Neuronal stem cell (in vitro differentiated cells): ENCODE data around the gene SMYD3.

Source experiments
- DNase-seq: peaks from one replicate; pipeline ENCODE4 v3.0.0-alpha.2; 2013; ENCODE audit warnings: low spot score
- H2AFZ ChIP-seq: one replicate; pipeline ENCODE4 v1.6.1; 2013; ENCODE audit warnings: mild to moderate bottlenecking, low read length, inconsistent platforms
- H2AK5ac ChIP-seq: 2 replicates; pipeline ENCODE4 v1.6.1; 2013; ENCODE audit warnings: low read depth, mild to moderate bottlenecking, inconsistent platforms, low read length, moderate library complexity, mixed read lengths
- H2BK120ac ChIP-seq: 2 replicates; pipeline ENCODE4 v1.6.1; 2013; ENCODE audit warnings: low read depth, mild to moderate bottlenecking, inconsistent platforms, low read length, moderate library complexity, mixed read lengths
- H2BK12ac ChIP-seq: one replicate; pipeline ENCODE4 v1.6.1; 2013; ENCODE audit warnings: low read length, inconsistent platforms
- H2BK15ac ChIP-seq: 2 replicates; pipeline ENCODE4 v1.6.1; 2013; ENCODE audit warnings: mild to moderate bottlenecking, low read length, inconsistent platforms, mixed read lengths
- H2BK5ac ChIP-seq: one replicate; pipeline ENCODE4 v1.6.1; 2013; ENCODE audit warnings: inconsistent platforms, mild to moderate bottlenecking, low read length, moderate library complexity
- H3K14ac ChIP-seq: one replicate; pipeline ENCODE4 v1.6.1; 2013; ENCODE audit warnings: low read length, inconsistent platforms
- H3K18ac ChIP-seq: 2 replicates; pipeline ENCODE4 v1.6.1; 2013; ENCODE audit warnings: low read length, inconsistent platforms
- H3K23ac ChIP-seq: 2 replicates; pipeline ENCODE4 v1.6.1; 2013; ENCODE audit warnings: low read depth, mild to moderate bottlenecking, mixed read lengths, low read length, inconsistent platforms; ENCODE audit not compliant: poor library complexity
- H3K27ac ChIP-seq: replicated peaks from 3 replicates; pipeline ENCODE4 v1.5.1; 2013; ENCODE audit warnings: low read length, inconsistent platforms
- H3K27me3 ChIP-seq, 3 experiments: 2 replicates each; pipeline ENCODE4 v1.6.1; 2013; ENCODE audit warnings: low read length in 3 of 3, mild to moderate bottlenecking in 2 of 3, inconsistent platforms in 1 of 3, low read depth in 1 of 3, mixed read lengths in 1 of 3, moderate library complexity in 1 of 3; ENCODE audit not compliant: control insufficient read depth in 3 of 3, insufficient read depth in 3 of 3
- H3K36me3 ChIP-seq, 2 donors: replicated peaks in 1 of 2; 2 replicates each; pipeline ENCODE4 v1.6.1; 2013; ENCODE audit warnings: low read length in 2 of 2; ENCODE audit not compliant: control insufficient read depth in 2 of 2, insufficient read depth in 2 of 2
- H3K4ac ChIP-seq: 2 replicates; pipeline ENCODE4 v1.6.1; 2013; ENCODE audit warnings: inconsistent platforms, mild to moderate bottlenecking, low read length, moderate library complexity
- H3K4me1 ChIP-seq, 2 donors: 1 replicate in 1 of 2; 2 replicates in 1 of 2; pipeline ENCODE4 v1.6.1; 2013; ENCODE audit warnings: low read length in 2 of 2, low read depth in 1 of 2; ENCODE audit not compliant: control insufficient read depth in 2 of 2, insufficient read depth in 1 of 2
- H3K4me2 ChIP-seq: one replicate; pipeline ENCODE4 v1.6.1; 2013; ENCODE audit warnings: mild to moderate bottlenecking, low read length, inconsistent platforms; ENCODE audit not compliant: insufficient read depth, poor library complexity, severe bottlenecking
- H3K4me3 ChIP-seq, 2 donors: 2 replicates each; pipeline ENCODE4 v1.5.1; 2013; ENCODE audit warnings: low read length in 2 of 2, mild to moderate bottlenecking in 2 of 2, inconsistent platforms in 1 of 2, moderate library complexity in 1 of 2
- H3K79me1 ChIP-seq: one replicate; pipeline ENCODE4 v1.6.1; 2013; ENCODE audit warnings: low read depth, mild to moderate bottlenecking, inconsistent platforms, low read length, moderate library complexity
- H3K9ac ChIP-seq: one replicate; pipeline ENCODE4 v1.6.1; 2013; ENCODE audit warnings: mild to moderate bottlenecking, low read depth, low read length, inconsistent platforms; ENCODE audit not compliant: poor library complexity
- H3K9me3 ChIP-seq, 2 donors: replicated peaks in 1 of 2; 2 replicates each; pipeline versions ENCODE3 to v1.6.1; 2013; ENCODE audit warnings: low read length in 2 of 2, mild to moderate bottlenecking in 2 of 2, inconsistent platforms in 1 of 2, low read depth in 1 of 2, mixed read lengths in 1 of 2, moderate library complexity in 1 of 2; ENCODE audit not compliant: control insufficient read depth in 2 of 2, insufficient read depth in 1 of 2
- H4K8ac ChIP-seq: one replicate; pipeline ENCODE4 v1.6.1; 2013; ENCODE audit warnings: low read depth, mild to moderate bottlenecking, inconsistent platforms, low read length, moderate library complexity
- H4K91ac ChIP-seq: one replicate; pipeline ENCODE4 v1.6.1; 2013; ENCODE audit warnings: low read length, low read depth, mild to moderate bottlenecking, inconsistent platforms; ENCODE audit not compliant: poor library complexity
- WGBS, 2 donors: extraction: QIAGEN DNeasy Blood & Tissue Kit; methylation state at CpG; one replicate each; pipeline ENCODE4 v1.1.7; 2013; ENCODE audit warnings: missing lambda C conversion rate in 2 of 2, mixed read lengths in 1 of 2; ENCODE audit not compliant: insufficient read length in 2 of 2, insufficient replicate concordance in 1 of 2; ENCODE audit errors: extremely low coverage in 2 of 2; 5-methylcytosine and 5-hydroxymethylcytosine counted together

The SMYD3 gene

DNA sequence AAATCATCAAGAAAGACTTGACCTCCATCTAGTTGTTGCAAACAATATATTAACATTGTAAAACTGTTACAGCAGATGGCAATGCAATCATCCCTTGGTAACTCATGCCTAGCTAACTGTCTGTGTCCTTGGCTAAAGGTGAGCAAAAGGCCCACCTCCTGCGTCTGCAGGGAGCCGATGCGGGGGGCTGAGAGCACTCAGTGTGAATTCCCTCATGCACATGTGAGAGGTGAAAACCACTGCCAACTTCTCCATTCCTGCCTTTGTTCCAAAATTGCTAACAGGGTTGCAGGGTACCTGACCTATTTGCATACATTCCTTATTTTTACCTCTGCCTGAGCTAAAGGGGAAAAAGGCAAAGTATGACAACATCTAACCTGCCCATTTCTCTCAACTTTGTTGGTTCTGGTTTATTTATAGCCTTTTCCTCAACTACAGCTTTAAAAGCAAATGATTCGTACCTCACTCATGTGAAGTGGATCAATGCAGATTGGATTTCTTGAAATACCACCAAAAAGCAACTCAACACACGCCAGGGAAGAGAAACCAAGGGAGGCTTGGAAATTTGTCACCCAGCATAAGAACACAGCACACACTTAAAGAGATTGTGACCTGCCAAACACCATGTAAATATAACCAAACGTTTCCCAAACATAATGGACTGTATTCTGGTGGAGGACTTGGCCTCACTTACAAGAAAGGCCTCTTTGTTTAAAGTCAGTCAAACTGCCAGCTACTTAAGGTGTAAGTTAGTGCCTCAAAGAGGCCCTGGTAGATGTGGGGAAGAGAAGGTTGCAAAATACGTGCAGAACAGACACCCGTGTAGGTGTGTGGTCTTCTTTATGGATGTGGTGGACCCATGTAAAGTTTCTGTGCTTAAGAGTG, 651.0 kb downstream of the SMYD3 start:
- no peak overlapping the region for H3K27ac ChIP-seq
- no peak overlapping the region for H2BK12ac ChIP-seq
- no peak overlapping the region for H3K4ac ChIP-seq
- no peak overlapping the region for H2AFZ ChIP-seq
- no peak overlapping the region for H3K23ac ChIP-seq
- H3K18ac ChIP-seq: no peak overlapping the region
- H2BK15ac ChIP-seq: no peak overlapping the region
- no peak for DNase-seq
- no peak overlapping the region for H3K4me2 ChIP-seq
- no CpG with 5 or more reads among the region's 8 CpGs for WGBS, 2 donors
- H2BK5ac ChIP-seq: no peak overlapping the region
- no peaks in the 10 kb centered on the region for H3K36me3 ChIP-seq
- H3K27me3 ChIP-seq: no peaks in the 10 kb centered on the region
- no peak overlapping the region for H4K8ac ChIP-seq
- no peak overlapping the region for H3K14ac ChIP-seq
- no peak overlapping the region for H2AK5ac ChIP-seq
- peaks cover 0 to 3% of the 10 kb centered on the region in 2 donors for H3K9me3 ChIP-seq
- H4K91ac ChIP-seq: no peak overlapping the region
- H3K4me3 ChIP-seq: no peak overlapping the region
- H3K9ac ChIP-seq: no peak overlapping the region
- no peaks in the 10 kb centered on the region for H3K79me1 ChIP-seq
- H3K4me1 ChIP-seq: peaks cover 0 to 3% of the 10 kb centered on the region in 2 donors
- no peak overlapping the region for H2BK120ac ChIP-seq

DNA sequence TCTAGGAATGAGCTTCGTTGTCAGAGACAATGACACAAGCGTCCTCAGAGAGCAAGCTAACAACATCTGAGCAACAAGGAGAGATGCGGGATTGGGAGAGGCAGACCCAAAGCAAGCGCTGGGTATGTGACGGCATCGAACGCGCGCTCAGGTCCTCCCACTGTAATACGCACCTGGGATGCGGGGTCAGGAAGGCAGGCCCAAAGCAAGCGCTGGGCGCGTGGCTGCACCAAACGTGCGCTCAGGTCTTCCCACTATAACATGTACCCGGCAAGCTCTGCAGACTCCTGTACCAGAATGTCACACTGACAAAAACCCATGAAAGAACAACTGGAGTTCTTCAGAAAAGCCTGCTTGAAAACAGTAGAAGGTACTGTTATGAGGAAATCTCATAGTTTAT, 653.8 kb downstream of the SMYD3 start:
- Histone ChIP-seq H3K36me3 (no peaks in the 10 kb centered on the region), H2BK120ac (no peak overlapping the region), H2AK5ac (no peak overlapping the region), H2BK5ac (no peak overlapping the region), H3K27me3 (no peaks in the 10 kb centered on the region), H3K9me3 (peaks cover 3% of the 10 kb centered on the region in 2 donors), H2BK12ac (no peak overlapping the region), H2BK15ac (no peak overlapping the region), H3K14ac (peak overlapping the region; percentile 39), H3K4me3 (peak overlapping the region in 1 of 2 donors; percentile 60), H3K79me1 (no peaks in the 10 kb centered on the region), H4K8ac (peak overlapping the region; percentile 19), H3K4me2 (no peak overlapping the region), H2AFZ (no peak overlapping the region), H3K4me1 (peaks cover 0 to 3% of the 10 kb centered on the region in 2 donors), H4K91ac (peak overlapping the region; percentile 5), H3K23ac (no peak overlapping the region), H3K18ac (no peak overlapping the region), H3K27ac (no peak overlapping the region), H3K4ac (no peak overlapping the region), H3K9ac (no peak overlapping the region)
- no CpG with 5 or more reads among the region's 17 CpGs for WGBS, 2 donors
- DNase-seq: no peak

DNA sequence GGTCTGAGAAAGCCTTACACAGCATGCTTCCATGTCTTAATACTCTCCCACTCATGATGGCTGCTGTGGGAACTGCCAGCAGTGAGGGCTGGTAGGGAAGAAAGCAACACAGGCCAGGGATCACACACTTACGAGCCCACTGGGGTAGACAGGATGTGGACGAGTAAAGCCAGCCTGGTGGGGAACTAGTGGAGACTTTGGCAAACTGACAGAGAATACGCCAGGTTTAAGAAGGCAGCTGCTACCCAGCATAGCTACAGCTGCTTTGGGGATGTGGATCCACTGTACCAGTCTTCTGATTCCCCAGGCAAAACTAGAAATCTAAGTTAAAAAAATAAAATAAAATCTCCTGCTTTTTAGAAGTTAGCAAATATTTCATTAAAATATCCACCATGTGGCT, 664.0 kb downstream of the SMYD3 start:
- H2BK5ac ChIP-seq: no peak overlapping the region
- no peaks in the 10 kb centered on the region for H3K4me1 ChIP-seq
- H2BK120ac ChIP-seq: no peak overlapping the region
- no peak overlapping the region for H3K4me3 ChIP-seq
- no peak overlapping the region for H3K27ac ChIP-seq
- no peak overlapping the region for H2BK15ac ChIP-seq
- H3K9ac ChIP-seq: no peak overlapping the region
- H3K4me2 ChIP-seq: no peak overlapping the region
- H3K79me1 ChIP-seq: no peaks in the 10 kb centered on the region
- H3K36me3 ChIP-seq: no peaks in the 10 kb centered on the region
- H3K9me3 ChIP-seq: peaks cover 0 to 9% of the 10 kb centered on the region in 2 donors
- H3K18ac ChIP-seq: no peak overlapping the region
- no peak overlapping the region for H2AK5ac ChIP-seq
- H4K91ac ChIP-seq: no peak overlapping the region
- no peak overlapping the region for H3K4ac ChIP-seq
- no peak overlapping the region for H3K14ac ChIP-seq
- no CpG with 5 or more reads among the region's 3 CpGs for WGBS, 2 donors
- no peaks in the 10 kb centered on the region for H3K27me3 ChIP-seq
- no peak for DNase-seq
- H2AFZ ChIP-seq: no peak overlapping the region
- H4K8ac ChIP-seq: no peak overlapping the region
- H2BK12ac ChIP-seq: no peak overlapping the region
- H3K23ac ChIP-seq: no peak overlapping the region

DNA sequence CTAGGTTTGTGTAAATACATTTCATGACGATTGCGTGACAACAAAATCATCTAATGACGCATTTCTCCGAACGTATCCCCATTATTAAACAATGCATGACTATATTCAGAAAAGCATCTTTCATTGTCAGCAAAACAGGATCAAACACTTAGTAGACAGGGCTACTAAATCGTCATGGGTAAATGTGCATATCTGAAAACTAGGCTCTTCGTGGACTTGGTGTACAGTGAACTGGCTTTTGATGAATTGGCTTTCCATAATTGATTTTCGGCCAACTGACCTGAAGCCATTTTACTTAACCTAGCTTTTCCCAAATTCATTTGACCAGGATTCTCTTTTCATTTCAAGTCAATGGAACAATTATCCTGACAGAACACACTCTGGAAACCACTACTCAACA, 665.0 kb downstream of the SMYD3 start:
- H2BK12ac ChIP-seq: no peak overlapping the region
- no peak overlapping the region for H3K27ac ChIP-seq
- no peak overlapping the region for H4K91ac ChIP-seq
- no peak overlapping the region for H2AFZ ChIP-seq
- H3K27me3 ChIP-seq: no peaks in the 10 kb centered on the region
- no peak overlapping the region for H2BK120ac ChIP-seq
- no peak overlapping the region for H3K4me3 ChIP-seq
- H2AK5ac ChIP-seq: no peak overlapping the region
- H3K79me1 ChIP-seq: no peaks in the 10 kb centered on the region
- H3K4me1 ChIP-seq: peaks cover 2 to 3% of the 10 kb centered on the region in 2 donors
- H3K18ac ChIP-seq: no peak overlapping the region
- no peaks in the 10 kb centered on the region for H3K9me3 ChIP-seq
- no peak for DNase-seq
- no peaks in the 10 kb centered on the region for H3K36me3 ChIP-seq
- no peak overlapping the region for H3K4me2 ChIP-seq
- no peak overlapping the region for H4K8ac ChIP-seq
- WGBS, 2 donors: no CpG with 5 or more reads among the region's 8 CpGs
- H3K14ac ChIP-seq: no peak overlapping the region
- H2BK15ac ChIP-seq: no peak overlapping the region
- no peak overlapping the region for H3K9ac ChIP-seq
- H3K23ac ChIP-seq: no peak overlapping the region
- H3K4ac ChIP-seq: no peak overlapping the region
- no peak overlapping the region for H2BK5ac ChIP-seq
